ENCODE measurements around the gene TCF4. TPM values are rescaled to one million over a fixed set of nuclear protein-coding genes. Genes with fewer than 3 reads are reported as not detected.

Gene TCF4
- total and polyA plus RNA-seq, 2 of the 13 experiments (the other 11 are each of a cell fraction or from before 2014, with no cell fraction given) = not detected

- Histone ChIP-seq H2AFZ (ENCODE audit: low read length) (no peak overlapping the region), H3K9ac (ENCODE audit: insufficient read depth, low read depth, low read length) (no peak overlapping the region), H4K20me1 (ENCODE audit: insufficient read depth, low read length) (no peaks in the 10 kb centered on the region), H3K27ac (ENCODE audit: extremely low read length, insufficient read depth, low read length) (no peak overlapping the region), H3K4me3 (replicated peaks in 1 of 3; ENCODE audit: insufficient read depth in 1 of 3, low read depth in 2 of 3, low read length in 3 of 3) (no peak overlapping the region), H3K79me2 (ENCODE audit: insufficient read depth, low read length) (no peaks in the 10 kb centered on the region), H3K36me3 (replicated peaks in 1 of 2; ENCODE audit: control insufficient read depth in 1 of 2, insufficient read depth in 2 of 2, low read length in 2 of 2) (no peaks in the 10 kb centered on the region), H3K27me3 (ENCODE audit: control insufficient read depth in 1 of 2, insufficient read depth in 2 of 2, low read length in 2 of 2) (no peaks in the 10 kb centered on the region), H3K9me3 (ENCODE audit: low read length) (no peaks in the 10 kb centered on the region), H3K4me1 (ENCODE audit: insufficient read depth, low read length) (no peaks in the 10 kb centered on the region), H3K4me2 (ENCODE audit: low read depth, low read length) (no peak overlapping the region)
- 4% methylated on average over 4 of the region's 4 CpGs for whole genome bisulfite sequencing (ENCODE audit: low lambda C conversion rate)
- ChIA-PET POLR2A (no interaction called here), CTCF (ENCODE audit: low intra/inter-chr PET ratio, low total read pairs) (no interaction called here)
- peak; percentile 13 for DNase-seq (ENCODE audit: low spot score)
- 0 out of 3 replicates have a peak, but pooled peaks have one; percentile 24 for ATAC-seq
- peak; percentile 36; the same call in 1 of the 2 replicates for TF ChIP-seq HNF4A (CRISPR knock-in tag; IDR thresholded peaks at IDR 0.05)
- no peak for TF ChIP-seq SRSF4 (IDR thresholded peaks at IDR 0.05; ENCODE audit: low read depth, low read length, poor library complexity, severe bottlenecking)
- no peak for FAIRE-seq
- BruUV-seq (replicated peaks) = no TSS peak
- intact Hi-C loops (cut with micrococcal nuclease; ENCODE audit: unreplicated experiment) (no loop called here), in situ Hi-C loops (cut with HindIII; ENCODE audit: extremely low pct_ligation_motif_present, low pct_unique_long_range_greater_than_20kb) (no loop called here)
Observed at GRCh38 chr18:55261253-55261652, 326.7 kb downstream of the TCF4 start.

GRCh38 chr18:55258088-55258487 is 329.9 kb downstream of the TCF4 start:
- Histone ChIP-seq H3K9ac (ENCODE audit: insufficient read depth, low read depth, low read length) (no peak overlapping the region), H3K4me1 (ENCODE audit: insufficient read depth, low read length) (no peaks in the 10 kb centered on the region), H3K9me3 (ENCODE audit: low read length) (no peaks in the 10 kb centered on the region), H3K27me3 (ENCODE audit: control insufficient read depth in 1 of 2, insufficient read depth in 2 of 2, low read length in 2 of 2) (no peaks in the 10 kb centered on the region), H3K79me2 (ENCODE audit: insufficient read depth, low read length) (no peaks in the 10 kb centered on the region), H3K36me3 (replicated peaks in 1 of 2; ENCODE audit: control insufficient read depth in 1 of 2, insufficient read depth in 2 of 2, low read length in 2 of 2) (no peaks in the 10 kb centered on the region), H2AFZ (ENCODE audit: low read length) (no peak overlapping the region), H3K4me3 (replicated peaks in 1 of 3; ENCODE audit: insufficient read depth in 1 of 3, low read depth in 2 of 3, low read length in 3 of 3) (no peak overlapping the region), H3K4me2 (ENCODE audit: low read depth, low read length) (no peak overlapping the region), H3K27ac (ENCODE audit: extremely low read length, insufficient read depth, low read length) (no peak overlapping the region), H4K20me1 (ENCODE audit: insufficient read depth, low read length) (no peaks in the 10 kb centered on the region)
- FAIRE-seq (no peak), DNase-seq (ENCODE audit: low spot score) (no peak), ATAC-seq (no peak)
- CTCF ChIA-PET (ENCODE audit: low intra/inter-chr PET ratio, low total read pairs) = no interaction called here
- intact Hi-C loops (cut with micrococcal nuclease; ENCODE audit: unreplicated experiment) (no loop called here), in situ Hi-C loops (cut with HindIII; ENCODE audit: extremely low pct_ligation_motif_present, low pct_unique_long_range_greater_than_20kb) (no loop called here)
- BruUV-seq (replicated peaks) = no TSS peak
- TF ChIP-seq AFF4 (CRISPR knock-in tag; IDR thresholded peaks at IDR 0.05) = no peak
- TF ChIP-seq ZFP36L1 (CRISPR knock-in tag; IDR thresholded peaks at IDR 0.05) = no peak
- no peak for TF ChIP-seq ZGPAT (CRISPR knock-in tag; IDR thresholded peaks at IDR 0.05)
- TF ChIP-seq ZNF335 (CRISPR knock-in tag; IDR thresholded peaks at IDR 0.05) = no peak
- no peak for TF ChIP-seq ZNF878 (CRISPR knock-in tag; IDR thresholded peaks at IDR 0.05)
- no peak for TF ChIP-seq ZSCAN20 (CRISPR knock-in tag; IDR thresholded peaks at IDR 0.05; ENCODE audit: borderline replicate concordance)
- no peak for TF ChIP-seq ZFP82 (CRISPR knock-in tag; IDR thresholded peaks at IDR 0.05; ENCODE audit: borderline replicate concordance)
- TF ChIP-seq RNF2 (conservative IDR thresholded peaks at IDR 0.05; ENCODE audit: low read depth) = no peak
- no peak for TF ChIP-seq MXD3 (CRISPR knock-in tag; IDR thresholded peaks at IDR 0.05)
- no peak for TF ChIP-seq ZNF558 (CRISPR knock-in tag; IDR thresholded peaks at IDR 0.05; ENCODE audit: borderline replicate concordance)
- no peak for TF ChIP-seq CREB1 (IDR thresholded peaks at IDR 0.05)
- TF ChIP-seq CREB1 (CRISPR knock-in tag; IDR thresholded peaks at IDR 0.05) = no peak
- WGBS (ENCODE audit: low lambda C conversion rate) = 8% methylated on average over 4 of the region's 4 CpGs
- POLR2A ChIA-PET = no interaction called here

All from HepG2 (cell line).